Choroid plexus epithelial cell (primary cell): ENCODE measurements around the gene DIAPH2.

ENCODE experiments used
- DNase-seq: peaks from one replicate; pipeline ENCODE4 v3.0.0-alpha.2; 2010; ENCODE audit warnings: low read depth
- H3K4me3 ChIP-seq: 2 replicates; pipeline ENCODE4 v1.5.1; 2011; ENCODE audit warnings: low read depth, mild to moderate bottlenecking, control low read depth, low read length, moderate library complexity
- CTCF ChIP-seq: conservative IDR thresholded peaks from 2 replicates; pipeline ENCODE4 v1.5.1; 2011; ENCODE audit warnings: low read depth, mild to moderate bottlenecking, control low read depth, inconsistent platforms, low read length, moderate library complexity

DIAPH2 gene

GRCh38 chrX:97474933-97475332, 790.3 kb downstream of the DIAPH2 start:
- no peak for DNase-seq
- TF ChIP-seq CTCF = no peak
- H3K4me3 ChIP-seq = no peak overlapping the region

GRCh38 chrX:97479106-97479890, 794.7 kb downstream of the DIAPH2 start:
- H3K4me3 ChIP-seq = no peak overlapping the region
- no peak for DNase-seq
- TF ChIP-seq CTCF = no peak

DNA sequence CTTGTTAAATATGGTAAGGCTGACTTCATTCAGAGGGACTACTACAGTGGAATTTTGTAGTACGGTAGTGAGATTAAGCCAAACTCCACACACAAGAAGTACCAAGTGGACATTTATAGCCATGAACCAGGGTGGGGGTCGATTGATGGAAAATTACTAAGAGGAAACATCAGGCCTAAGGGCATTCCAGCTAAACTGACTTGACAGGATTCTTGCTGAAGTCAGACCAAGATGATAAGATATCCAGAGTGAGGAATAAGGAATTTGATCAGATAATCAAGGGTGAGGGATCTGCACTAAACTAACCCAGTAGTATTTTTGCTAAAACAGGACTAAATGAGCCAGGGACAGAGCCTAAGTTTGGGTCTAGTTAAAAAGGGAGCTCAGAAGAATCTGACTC, 796.6 kb downstream of the DIAPH2 start:
- no peak overlapping the region for H3K4me3 ChIP-seq
- no peak for TF ChIP-seq CTCF
- DNase-seq = no peak

DNA sequence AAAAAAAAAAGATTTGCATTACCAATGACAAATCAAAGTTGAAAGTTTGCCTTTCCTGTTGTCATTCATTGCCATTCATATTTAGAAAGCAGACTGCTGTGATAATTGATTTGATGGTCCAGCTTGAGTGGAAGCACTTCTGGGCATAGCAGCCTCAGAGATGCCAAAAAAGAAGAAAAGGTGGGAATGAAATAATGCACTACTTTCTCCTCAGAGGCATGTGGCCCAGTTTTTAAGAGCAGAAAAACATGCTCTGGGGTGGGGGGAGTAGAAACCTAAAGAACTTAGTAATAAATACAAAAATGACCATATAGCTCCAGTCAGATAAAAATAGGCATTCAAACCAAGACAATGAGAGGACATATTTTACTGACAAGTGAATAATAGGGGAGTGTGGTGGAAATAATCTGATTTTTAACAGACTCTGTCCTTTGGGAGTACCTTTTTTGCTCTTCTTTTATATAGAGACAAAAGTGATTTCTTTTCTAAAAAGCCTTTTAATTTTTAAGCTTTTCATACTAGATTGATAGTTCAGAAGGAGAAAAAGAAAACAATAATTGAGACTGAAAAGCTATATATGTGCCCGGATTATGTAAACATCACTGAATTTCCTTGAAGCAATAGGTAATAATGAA, 798.1 kb downstream of the DIAPH2 start:
- no peak for DNase-seq
- TF ChIP-seq CTCF = no peak
- H3K4me3 ChIP-seq = no peak overlapping the region

GRCh38 chrX:97490656-97491055, 806.0 kb downstream of the DIAPH2 start:
- TF ChIP-seq CTCF = no peak

DNA sequence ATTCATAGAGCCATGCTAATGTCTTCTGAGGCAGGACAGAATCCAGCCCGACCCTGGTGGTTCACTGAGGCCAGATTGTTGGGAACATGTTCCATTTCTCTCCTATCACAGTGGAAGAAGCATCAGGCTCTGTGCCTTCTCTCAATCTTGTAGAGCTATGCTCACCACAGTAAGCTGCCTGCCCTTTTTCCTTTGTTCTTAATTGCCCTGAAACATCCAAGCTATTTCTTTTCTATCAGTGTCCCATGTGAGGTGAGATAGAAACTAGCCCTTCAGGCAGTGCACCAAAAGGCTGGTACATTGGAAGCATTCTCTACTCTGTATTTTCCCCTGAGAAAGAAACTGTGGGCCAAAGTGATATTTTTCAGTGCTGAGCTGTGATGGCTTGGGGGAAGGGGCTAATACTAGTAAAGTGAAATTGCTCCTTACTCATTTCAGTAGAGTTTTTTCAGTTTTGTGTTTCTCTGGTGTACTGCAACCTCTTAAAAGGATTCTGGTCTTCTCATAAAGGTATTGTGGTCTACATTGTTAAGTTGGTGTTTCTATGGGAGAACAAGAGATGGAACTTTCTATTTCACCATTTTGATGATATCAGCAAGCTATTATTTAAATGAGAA, 810.2 kb downstream of the DIAPH2 start:
- DNase-seq = no peak
- TF ChIP-seq CTCF = no peak
- H3K4me3 ChIP-seq = no peak overlapping the region

More at GRCh38 chrX:97490656-97491055, 806.0 kb downstream of the DIAPH2 start:
- no peak overlapping the region for H3K4me3 ChIP-seq
- DNase-seq = peak; percentile 13

DNA sequence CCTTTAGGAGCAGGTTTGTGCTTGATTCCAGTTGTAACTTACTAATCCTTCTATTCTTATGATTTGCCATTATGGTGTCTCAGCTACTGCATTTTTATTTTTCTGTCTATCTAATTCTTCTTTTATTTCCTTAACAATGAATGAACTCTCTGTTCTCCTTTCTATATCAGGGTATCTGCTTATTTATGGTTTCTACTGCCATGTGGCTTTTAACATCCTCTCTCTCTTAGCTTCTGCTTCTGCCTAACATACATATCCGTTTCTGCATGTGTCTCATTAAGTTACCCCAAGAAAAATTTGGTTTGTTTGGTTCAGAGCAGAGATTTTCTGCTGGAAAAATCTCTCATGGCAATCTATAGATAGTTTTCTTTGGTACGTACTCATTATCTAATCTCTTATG, 813.5 kb downstream of the DIAPH2 start:
- no peak for DNase-seq
- H3K4me3 ChIP-seq = no peak overlapping the region
- no peak for TF ChIP-seq CTCF
